Ammon's horn (tissue), 1 donor: Measurements from ENCODE around the gene PTPRN2.
A peak's percentile ranks its signal among the peaks of the same experiment; 100 is the strongest.
"Not testable (repeated sequence)": the region's sequence is repeated elsewhere in the genome, so short reads cannot be mapped to it uniquely, and the experiment has no call there.

Source experiments
- DNase-seq: peaks from one replicate; pipeline ENCODE4 v3.0.0-alpha.2; 2016; ENCODE audit warnings: low spot score

PTPRN2 gene

DNA sequence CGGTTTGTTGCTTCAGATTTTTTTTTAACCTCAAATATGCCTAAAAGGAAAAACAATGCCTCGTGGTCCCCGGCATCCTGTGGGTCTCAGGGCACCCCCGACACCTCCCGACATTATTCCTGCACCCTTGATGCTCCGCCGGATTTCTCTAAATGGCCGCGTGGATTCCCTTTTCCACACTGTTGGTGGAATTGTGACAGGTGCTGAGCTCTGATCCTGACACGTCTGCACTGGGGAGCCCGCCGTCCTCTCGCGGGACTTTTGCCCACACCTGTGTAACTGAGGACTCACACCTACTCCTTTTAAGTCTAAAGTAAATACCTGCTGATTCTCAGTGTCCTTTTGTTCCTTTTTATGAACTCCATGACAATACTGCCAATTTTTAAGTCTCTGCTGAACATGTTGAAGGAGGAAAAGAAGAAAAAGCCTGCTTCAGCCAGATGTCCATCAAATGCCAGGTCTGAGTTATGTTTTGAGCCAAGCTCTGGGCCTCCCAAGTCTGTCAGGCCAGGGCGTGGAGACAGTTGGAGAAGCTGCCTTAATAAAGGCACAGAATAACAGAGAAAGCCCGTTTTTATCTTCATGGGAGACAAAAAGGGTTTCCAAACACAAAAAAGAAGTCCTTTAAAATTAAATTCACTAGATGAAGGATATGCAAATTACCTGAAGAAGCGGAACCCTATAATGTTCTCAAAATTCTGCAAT, 682.6 kb downstream of the PTPRN2 start:
- no peak for DNase-seq

DNA sequence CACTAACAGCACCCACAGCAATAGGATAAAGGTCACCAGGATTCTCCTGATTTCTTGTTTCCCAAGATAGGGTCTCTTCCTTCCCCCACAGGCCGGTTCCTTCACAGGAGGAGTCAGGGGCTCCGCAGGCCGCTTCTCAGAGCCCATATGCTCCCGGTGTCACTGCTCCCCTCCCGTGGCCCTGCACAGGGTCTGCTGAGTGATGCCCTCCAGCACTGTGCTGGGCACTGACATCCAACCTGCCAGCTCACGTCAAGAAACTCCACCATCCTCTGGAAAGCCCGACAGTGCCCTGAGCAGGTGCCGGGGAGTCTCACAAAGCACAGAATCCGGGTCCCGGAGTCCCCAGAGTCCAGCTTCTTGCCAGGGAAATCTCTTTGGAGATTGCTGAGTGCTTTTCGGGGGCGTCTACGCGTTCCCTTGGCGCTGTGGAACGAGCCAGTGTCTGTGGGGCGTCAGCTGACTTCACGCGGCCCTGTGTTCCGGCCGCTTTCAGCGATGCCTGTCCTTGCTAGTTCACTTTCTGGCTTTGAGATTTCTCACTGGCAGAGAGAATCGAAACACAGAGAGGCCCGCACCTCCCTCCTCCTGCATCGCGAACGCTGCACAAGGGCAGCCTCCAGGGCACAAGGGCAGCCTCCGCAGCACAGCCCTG, 683.3 kb downstream of the PTPRN2 start:
- no peak for DNase-seq

DNA sequence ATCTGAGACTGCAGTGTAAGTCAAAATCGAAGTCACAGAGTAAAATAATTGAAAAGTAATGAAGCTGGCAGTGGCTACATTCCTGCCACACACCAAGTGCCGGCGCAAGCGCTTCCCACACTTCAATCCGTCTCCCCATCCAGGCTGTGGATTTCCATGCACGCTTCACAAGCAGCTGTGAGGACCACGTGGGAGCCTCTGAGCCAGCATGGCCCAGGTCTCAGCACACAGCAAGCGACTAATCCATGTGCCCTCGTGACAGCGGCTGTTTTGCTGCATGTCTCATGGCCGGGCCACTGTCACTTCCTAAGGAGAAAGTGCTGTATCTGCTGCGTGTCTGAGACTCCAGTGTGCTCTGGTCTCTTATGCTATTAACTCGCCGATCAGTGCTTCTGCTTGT, 683.9 kb downstream of the PTPRN2 start:
- peak; percentile 69 for DNase-seq

GRCh38 chr7:157903296-157903695, 684.3 kb downstream of the PTPRN2 start:
- DNase-seq, result no peak

GRCh38 chr7:157901816-157902610, 685.6 kb downstream of the PTPRN2 start:
- DNase-seq, result not testable (repeated sequence)

DNA sequence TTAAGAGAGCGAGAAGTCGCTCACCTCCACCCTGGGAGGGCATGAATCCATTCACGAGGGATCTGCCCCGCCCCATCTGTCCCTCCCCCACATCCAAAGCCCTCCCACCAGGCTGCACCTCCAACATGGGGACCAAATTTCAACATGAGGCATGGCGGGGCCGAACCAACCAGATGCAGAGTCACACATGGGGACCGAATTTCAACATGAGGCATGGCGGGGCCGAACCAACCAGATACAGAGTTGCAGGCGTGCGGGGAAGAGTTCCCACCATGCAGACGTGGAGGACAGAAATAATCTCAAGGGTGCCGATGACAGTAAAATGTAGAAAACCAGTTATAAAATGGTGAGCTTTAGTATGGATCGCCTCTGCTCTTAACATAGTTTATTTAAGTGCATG, 686.5 kb downstream of the PTPRN2 start:
- no peak for DNase-seq

- DNase-seq, result no peak
These were observed 687.1 kb downstream of the PTPRN2 start for GRCh38 chr7:157900556-157900955.

- DNase-seq, result no peak
These were observed 687.6 kb downstream of the PTPRN2 start for GRCh38 chr7:157900011-157900410.

- DNase-seq, result no peak
These were observed 688.7 kb downstream of the PTPRN2 start for GRCh38 chr7:157898802-157899505.

DNA sequence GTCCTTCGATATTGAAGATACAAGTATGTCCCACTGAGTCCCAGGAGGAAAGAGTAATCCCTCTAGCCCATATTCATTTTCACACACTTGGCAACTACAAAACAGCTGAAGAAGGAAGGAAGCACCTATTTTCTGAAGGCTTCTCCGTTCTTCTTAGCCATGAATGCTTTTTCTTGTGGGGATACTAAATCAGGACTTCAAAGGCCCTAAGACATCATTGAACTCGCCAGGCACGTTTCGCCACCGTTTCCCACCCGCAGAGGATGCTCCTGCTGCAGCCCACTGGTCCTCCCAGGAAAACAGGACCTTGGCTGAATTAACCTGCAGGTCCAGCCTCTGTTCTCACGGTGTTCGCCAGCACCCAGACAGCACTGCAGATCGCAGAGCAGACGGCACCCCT, 689.4 kb downstream of the PTPRN2 start:
- no peak for DNase-seq

DNA sequence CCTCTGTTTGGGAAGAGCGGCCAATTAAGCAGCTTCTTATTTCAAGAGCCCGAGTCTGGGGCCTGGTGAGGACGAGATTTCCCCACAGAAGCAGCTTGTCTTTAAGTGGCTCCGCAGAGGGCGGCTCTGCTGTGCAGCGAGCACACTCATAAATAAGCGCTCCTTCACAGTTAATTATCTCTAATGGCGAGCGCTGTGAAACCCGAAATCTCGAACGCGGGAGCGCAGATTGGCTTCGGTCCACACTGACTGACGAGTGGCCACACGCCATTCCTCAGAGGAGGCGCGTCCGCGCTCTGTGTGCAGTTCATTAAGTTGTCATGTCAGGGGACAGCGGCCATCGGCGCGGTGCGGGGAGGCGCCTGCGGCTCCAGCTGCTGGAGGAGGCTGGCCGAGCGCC, 689.9 kb downstream of the PTPRN2 start:
- no peak for DNase-seq

GRCh38 chr7:157896774-157897555, 690.7 kb downstream of the PTPRN2 start:
- DNase-seq, result no peak

DNA sequence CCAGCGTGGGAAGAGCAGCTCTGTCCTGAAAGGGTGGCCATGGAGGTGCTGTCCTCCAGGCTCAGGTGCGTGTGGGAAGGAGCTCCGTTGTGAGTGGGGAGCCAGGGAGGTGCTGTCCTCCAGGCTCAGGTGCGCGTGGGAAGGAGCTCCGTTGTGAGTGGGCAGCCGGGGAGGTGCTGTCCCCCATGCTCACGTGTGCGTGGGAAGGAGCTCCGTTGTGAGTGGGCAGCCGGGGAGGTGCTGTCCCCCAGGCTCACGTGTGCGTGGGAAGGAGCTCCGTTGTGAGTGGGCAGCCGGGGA, 691.3 kb downstream of the PTPRN2 start:
- not testable (repeated sequence) for DNase-seq

GRCh38 chr7:157895520-157896375, 691.9 kb downstream of the PTPRN2 start:
- DNase-seq, result no peak

- not testable (repeated sequence) for DNase-seq
These were observed 692.5 kb downstream of the PTPRN2 start for GRCh38 chr7:157895098-157895497.

DNA sequence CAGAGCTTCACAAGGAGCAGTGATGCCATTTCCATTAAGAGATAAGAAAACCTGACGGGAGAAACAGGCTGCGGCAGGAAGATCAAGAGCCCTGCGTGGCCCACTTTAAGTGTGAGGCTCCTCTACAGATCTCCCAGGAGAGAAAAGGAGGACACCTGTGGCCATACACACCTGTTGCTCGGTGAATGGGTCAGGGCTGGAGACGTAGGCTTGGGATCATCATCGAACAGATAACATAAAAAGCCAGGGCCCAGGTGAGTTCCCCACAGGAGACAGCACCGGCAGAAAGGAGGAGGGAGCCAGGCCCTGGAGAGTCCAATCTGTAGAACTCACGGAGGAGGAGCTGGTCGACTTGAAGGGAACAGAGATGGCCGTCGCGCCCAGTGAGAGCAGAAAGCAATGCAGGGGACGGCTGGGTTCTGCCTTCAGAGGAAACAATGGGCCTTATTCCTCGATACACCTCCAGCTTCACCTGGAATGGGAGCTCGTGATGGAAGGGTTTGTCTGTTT, 694.0 kb downstream of the PTPRN2 start:
- no peak for DNase-seq

DNA sequence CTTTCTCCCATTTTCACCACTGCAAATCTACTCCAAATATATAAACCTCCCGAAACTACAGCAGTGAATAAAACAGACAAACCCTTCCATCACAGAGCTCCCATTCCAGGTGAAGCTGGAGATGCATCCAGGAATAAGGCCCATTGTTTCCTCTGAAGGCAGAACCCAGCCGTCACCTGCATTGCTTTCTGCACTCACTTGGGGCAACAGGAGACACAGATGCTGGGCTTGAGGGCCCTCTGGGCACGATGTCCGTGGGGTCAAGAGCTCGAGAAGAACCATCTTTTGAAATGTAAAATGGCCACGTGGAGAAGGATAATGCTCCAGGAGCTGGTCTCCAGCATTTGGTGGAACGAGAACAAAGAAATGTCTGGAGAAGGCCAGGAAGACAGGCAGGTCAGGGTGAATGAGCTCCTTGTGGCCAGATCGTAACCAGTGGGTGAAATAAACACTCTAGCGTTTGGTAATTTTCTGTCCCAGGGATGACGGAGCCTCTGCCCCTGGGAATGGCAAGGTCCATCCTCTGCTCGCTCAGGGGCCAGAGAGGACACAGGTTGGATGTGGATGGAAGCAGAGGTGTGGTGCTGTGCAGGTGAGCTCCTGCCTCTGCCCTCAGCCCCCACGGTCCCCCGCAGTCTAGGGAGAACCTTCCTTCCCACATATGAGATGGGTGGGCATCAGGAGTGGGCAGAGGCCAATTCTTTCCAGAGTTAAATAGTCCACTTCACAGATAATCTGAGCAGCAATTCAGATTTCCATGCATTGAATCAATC, 694.7 kb downstream of the PTPRN2 start:
- DNase-seq, result no peak

DNA sequence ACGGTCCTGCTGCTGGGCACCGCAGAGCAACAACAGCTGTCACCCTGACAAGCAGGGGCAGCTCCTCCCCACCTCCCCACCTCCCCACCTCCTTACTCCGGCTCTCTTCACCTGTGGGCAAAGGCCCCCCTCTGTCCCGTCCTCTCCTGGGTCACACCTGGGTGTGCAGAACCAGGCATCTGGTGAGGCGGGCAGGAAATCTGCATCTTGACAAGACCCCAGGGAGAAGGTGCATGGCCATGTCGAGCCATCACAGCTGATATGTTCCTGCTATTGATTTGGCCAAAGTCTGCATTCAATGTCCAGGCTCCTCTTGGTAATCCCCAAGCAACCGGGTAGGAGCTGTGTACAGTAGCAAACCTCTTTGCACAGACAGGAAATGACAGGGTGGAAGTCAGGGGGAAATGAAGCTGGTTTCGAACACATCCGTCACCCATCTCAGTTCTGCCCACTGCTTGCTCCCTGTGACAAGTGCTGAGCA, 696.7 kb downstream of the PTPRN2 start:
- DNase-seq, result no peak

- no peak for DNase-seq
These were observed 698.1 kb downstream of the PTPRN2 start for GRCh38 chr7:157889480-157889879.

GRCh38 chr7:157888579-157888978, 699.0 kb downstream of the PTPRN2 start:
- no peak for DNase-seq
